HG02870 (cell line): ENCODE measurements around the gene TMEM207.
"Not testable (repeated sequence)": the region's sequence is repeated elsewhere in the genome, so short reads cannot be mapped to it uniquely, and the experiment has no call there.

ENCODE experiments used
- ATAC-seq: cut with Tn5 transposase; IDR thresholded peaks from one replicate; pipeline ENCODE4 v1.9.1; 2021; ENCODE audit warnings: mild to moderate bottlenecking, moderate library complexity; ENCODE audit not compliant: unreplicated experiment

Gene TMEM207

GRCh38 chr3:190449801-190450200 is at the start of gene TMEM207:
Gene TMEM207 (minus strand): TSS chr3:190449901. CDS start chr3:190449809, 92 bp downstream.
- ATAC-seq: no peak

GRCh38 chr3:190499122-190499521 is 49.4 kb upstream of the TMEM207 start:
- no peak for ATAC-seq

GRCh38 chr3:190498293-190498692 is 48.6 kb upstream of the TMEM207 start:
- ATAC-seq: no peak

- no peak for ATAC-seq
These were observed 48.1 kb upstream of the TMEM207 start for GRCh38 chr3:190497811-190498210.

- no peak for ATAC-seq
These were observed 47.2 kb upstream of the TMEM207 start for GRCh38 chr3:190496859-190497258.

- no peak for ATAC-seq
These were observed 46.1 kb upstream of the TMEM207 start for GRCh38 chr3:190495796-190496195.

GRCh38 chr3:190495354-190495753 is 45.7 kb upstream of the TMEM207 start:
- no peak for ATAC-seq

- ATAC-seq: no peak
These were observed 45.2 kb upstream of the TMEM207 start for GRCh38 chr3:190494907-190495306.

- ATAC-seq: no peak
These were observed 43.3 kb upstream of the TMEM207 start for GRCh38 chr3:190492966-190493365.

GRCh38 chr3:190492129-190492528 is 42.4 kb upstream of the TMEM207 start:
- ATAC-seq: no peak

- ATAC-seq: no peak
These were observed 41.9 kb upstream of the TMEM207 start for GRCh38 chr3:190491533-190492054.

GRCh38 chr3:190486908-190487607 is 37.4 kb upstream of the TMEM207 start:
- ATAC-seq: no peak

GRCh38 chr3:190486533-190486864 is 36.8 kb upstream of the TMEM207 start:
- no peak for ATAC-seq

- ATAC-seq: no peak
These were observed 36.3 kb upstream of the TMEM207 start for GRCh38 chr3:190485830-190486532.

- no peak for ATAC-seq
These were observed 32.1 kb upstream of the TMEM207 start for GRCh38 chr3:190481779-190482178.

GRCh38 chr3:190473261-190473660 is 23.6 kb upstream of the TMEM207 start:
- ATAC-seq: not testable (repeated sequence)

GRCh38 chr3:190467922-190468321 is 18.2 kb upstream of the TMEM207 start:
- ATAC-seq: no peak

GRCh38 chr3:190458040-190458439 is 8.3 kb upstream of the TMEM207 start:
- ATAC-seq: no peak

- ATAC-seq: no peak
These were observed 7.1 kb upstream of the TMEM207 start for GRCh38 chr3:190456770-190457169.

- ATAC-seq: no peak
These were observed 6.1 kb upstream of the TMEM207 start for GRCh38 chr3:190455828-190456227.

- no peak for ATAC-seq
These were observed 1.4 kb downstream of the TMEM207 start for GRCh38 chr3:190448256-190448655.

- ATAC-seq: no peak
These were observed 3.0 kb downstream of the TMEM207 start for GRCh38 chr3:190446573-190447279.
